ES-I3 (cell line): ENCODE results near the gene KCNQ1.

Experiments
- H3K36me3 ChIP-seq: 2 replicates; pipeline ENCODE4 v1.6.1; 2013; ENCODE audit warnings: mild to moderate bottlenecking, low read length, control low read depth, moderate library complexity; ENCODE audit not compliant: insufficient read depth
- H3K4me1 ChIP-seq: 2 replicates; pipeline ENCODE4 v1.6.1; 2013; ENCODE audit warnings: mild to moderate bottlenecking, control low read depth, low read length; ENCODE audit not compliant: insufficient read depth
- H3K9ac ChIP-seq: 2 replicates; pipeline ENCODE4 v1.6.1; 2013; ENCODE audit warnings: low read depth, mild to moderate bottlenecking, low read length, moderate library complexity
- H3K9me3 ChIP-seq: 2 replicates; pipeline ENCODE4 v1.6.1; 2013; ENCODE audit warnings: mild to moderate bottlenecking, low read length, moderate library complexity; ENCODE audit not compliant: control insufficient read depth, insufficient read depth

Gene KCNQ1

DNA sequence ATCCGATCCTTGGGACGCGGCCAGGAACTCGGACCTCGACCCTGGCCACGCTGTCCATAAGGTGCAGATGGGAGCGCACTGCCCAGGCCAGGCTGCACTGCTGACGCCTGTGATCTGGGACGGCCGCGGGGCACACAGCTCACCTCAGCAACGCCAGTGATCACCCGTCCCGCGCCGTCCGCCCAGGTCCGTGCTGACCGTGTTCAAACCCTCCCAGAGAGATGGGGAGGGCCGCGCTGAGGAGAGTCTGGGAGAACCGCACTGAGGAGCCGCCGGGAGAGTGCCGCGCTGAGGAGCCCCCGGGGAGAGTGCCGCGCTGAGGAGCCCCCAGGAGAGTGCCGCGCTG is 254.3 kb downstream of the KCNQ1 start:
- peaks cover 30% of the 10 kb centered on the region for H3K4me1 ChIP-seq
- H3K9ac ChIP-seq: peak overlapping the region; percentile 61
- no peaks in the 10 kb centered on the region for H3K9me3 ChIP-seq
- H3K36me3 ChIP-seq: no peaks in the 10 kb centered on the region

DNA sequence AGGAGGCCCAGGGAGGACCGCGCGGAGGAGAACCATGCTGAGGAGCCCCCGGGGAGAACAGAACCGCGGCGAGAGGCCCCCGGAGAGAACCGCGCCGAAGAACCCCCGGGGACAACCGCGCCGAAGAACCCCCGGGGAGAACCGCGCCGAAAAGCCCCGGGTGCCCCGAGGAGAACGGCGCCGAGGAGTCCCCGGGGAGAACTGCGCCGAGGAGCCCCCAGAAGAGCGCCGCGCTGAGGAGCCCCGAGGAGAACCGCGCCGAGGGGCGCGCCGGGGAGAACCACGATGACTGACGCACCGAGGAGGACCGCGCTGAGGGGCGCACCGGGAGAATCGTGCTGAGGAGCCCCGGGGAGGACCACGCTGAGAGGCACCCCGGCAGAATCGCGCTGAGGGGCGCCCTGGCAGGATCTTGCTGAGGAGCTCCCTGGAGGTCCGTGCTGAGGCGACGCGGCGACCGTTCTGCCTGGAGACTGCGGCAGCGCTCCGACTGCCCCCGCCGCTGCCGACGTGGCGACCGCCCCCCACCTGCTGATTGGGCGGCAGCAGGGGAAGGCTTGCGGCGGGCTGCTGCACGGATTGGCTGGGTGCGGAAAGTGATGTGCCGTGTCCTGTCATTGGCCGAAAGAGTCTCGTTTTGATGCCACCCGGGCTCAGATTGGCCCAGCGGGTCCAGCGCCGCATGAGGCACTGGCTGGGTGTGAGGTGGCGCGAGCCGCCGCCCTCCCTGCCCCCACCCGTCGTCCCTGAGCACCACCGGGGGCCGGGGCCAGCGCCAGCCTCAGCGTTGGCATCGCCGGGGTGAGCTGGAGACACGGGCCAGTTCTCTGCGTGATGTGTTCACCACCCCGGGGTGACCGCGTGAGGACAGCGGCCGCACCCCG is 255.0 kb downstream of the KCNQ1 start, which contains the start of gene KCNQ1OT1:
TSS of gene KCNQ1OT1 (minus strand) at position 464 of the 884 bp plus-strand sequence.
- H3K4me1 ChIP-seq: peaks cover 24% of the 10 kb centered on the region
- H3K9ac ChIP-seq: peak within 1 kb of the TSS; percentile 61
- no peaks in the 10 kb centered on the region for H3K9me3 ChIP-seq

GRCh38 chr11:2700415-2701211 is 255.8 kb downstream of the KCNQ1 start:
- H3K4me1 ChIP-seq: peaks cover 16% of the 10 kb centered on the region
- peak overlapping the region; percentile 45; the same call in 1 of the 2 replicates for H3K9ac ChIP-seq
- no peaks in the 10 kb centered on the region for H3K36me3 ChIP-seq
- H3K9me3 ChIP-seq: no peaks in the 10 kb centered on the region

More for the DNA sequence above, 255.0 kb downstream of the KCNQ1 start, which contains the start of gene KCNQ1OT1:
- H3K36me3 ChIP-seq: no peaks in the 10 kb centered on the region

DNA sequence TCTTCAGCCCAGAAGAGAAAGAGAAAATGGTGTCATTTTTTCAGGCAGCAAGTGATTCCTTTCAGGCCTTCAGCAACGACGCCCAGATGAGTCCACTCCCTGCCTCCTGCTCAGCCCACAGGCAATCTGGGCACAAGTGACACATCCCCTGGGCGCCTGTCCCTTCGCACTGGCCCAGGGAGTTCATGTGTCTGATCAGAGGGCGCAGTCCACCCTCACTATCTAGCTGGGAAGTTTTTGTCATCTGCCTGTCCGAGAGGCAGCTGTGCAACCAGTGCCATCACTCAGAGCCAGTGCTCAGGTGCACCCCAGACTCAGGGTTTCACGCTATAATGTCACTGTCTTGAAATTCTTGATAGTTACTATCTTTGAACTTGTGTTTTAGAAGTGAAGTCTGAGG is 256.4 kb downstream of the KCNQ1 start:
- Histone ChIP-seq H3K9me3 (peaks cover 2% of the 10 kb centered on the region; the same call in 1 of the 2 replicates), H3K4me1 (peaks cover 14% of the 10 kb centered on the region), H3K36me3 (no peaks in the 10 kb centered on the region), H3K9ac (no peak overlapping the region)

GRCh38 chr11:2701898-2702434 is 257.2 kb downstream of the KCNQ1 start:
- H3K9ac ChIP-seq: no peak overlapping the region
- peaks cover 9% of the 10 kb centered on the region for H3K9me3 ChIP-seq
- peaks cover 14% of the 10 kb centered on the region for H3K4me1 ChIP-seq
- H3K36me3 ChIP-seq: no peaks in the 10 kb centered on the region

- H3K36me3 ChIP-seq: no peaks in the 10 kb centered on the region
- no peak overlapping the region for H3K9ac ChIP-seq
- peaks cover 11% of the 10 kb centered on the region for H3K4me1 ChIP-seq
- H3K9me3 ChIP-seq: peaks cover 9% of the 10 kb centered on the region
Measured at GRCh38 chr11:2702771-2703362, 258.1 kb downstream of the KCNQ1 start.

DNA sequence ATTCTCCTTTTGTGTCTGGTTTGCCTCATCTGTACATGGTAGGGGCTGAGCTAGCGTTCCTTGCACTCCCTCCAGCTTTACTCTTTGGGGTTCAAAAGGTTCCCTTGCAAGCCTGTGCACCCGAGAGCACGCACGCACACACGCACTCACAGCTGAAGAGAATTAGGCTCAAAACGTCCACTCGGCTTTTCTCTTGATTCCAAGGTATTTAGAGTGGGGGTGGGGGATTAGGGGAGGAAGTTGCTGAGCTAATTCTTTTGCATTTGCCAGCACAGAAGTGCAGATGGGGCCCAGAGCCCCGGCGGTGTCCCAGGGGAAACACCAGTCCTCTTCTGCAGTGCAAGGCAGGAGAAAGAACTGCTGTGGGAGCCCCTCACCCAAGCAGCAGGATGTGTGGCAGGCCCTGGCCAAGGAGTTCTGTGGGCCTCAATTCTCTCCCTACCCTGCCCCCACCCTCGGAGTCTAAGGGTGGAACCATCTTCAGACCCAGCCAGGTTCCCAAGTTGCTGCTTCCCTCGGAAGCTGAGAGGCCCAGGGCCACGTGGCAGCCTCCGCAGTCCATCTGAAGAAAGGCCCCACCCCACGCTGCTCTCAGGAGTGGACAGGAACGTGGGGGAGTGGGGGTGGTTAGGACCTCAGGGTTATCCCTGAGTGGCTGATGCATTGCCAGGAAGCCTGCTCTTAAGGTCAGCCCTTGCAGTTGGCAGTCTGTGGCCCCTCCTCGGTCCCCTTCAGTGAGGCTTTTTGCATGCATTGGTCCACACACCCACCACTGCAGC is 258.7 kb downstream of the KCNQ1 start:
- peaks cover 10% of the 10 kb centered on the region for H3K4me1 ChIP-seq
- H3K9ac ChIP-seq: no peak overlapping the region
- no peaks in the 10 kb centered on the region for H3K36me3 ChIP-seq
- H3K9me3 ChIP-seq: peaks cover 9% of the 10 kb centered on the region

- H3K36me3 ChIP-seq: no peaks in the 10 kb centered on the region
- peaks cover 9% of the 10 kb centered on the region for H3K9me3 ChIP-seq
- H3K9ac ChIP-seq: no peak overlapping the region
- H3K4me1 ChIP-seq: peaks cover 10% of the 10 kb centered on the region
Measured at GRCh38 chr11:2704356-2704755, 259.5 kb downstream of the KCNQ1 start.

- no peak overlapping the region for H3K9ac ChIP-seq
Measured at GRCh38 chr11:2704896-2705606, 260.2 kb downstream of the KCNQ1 start.

DNA sequence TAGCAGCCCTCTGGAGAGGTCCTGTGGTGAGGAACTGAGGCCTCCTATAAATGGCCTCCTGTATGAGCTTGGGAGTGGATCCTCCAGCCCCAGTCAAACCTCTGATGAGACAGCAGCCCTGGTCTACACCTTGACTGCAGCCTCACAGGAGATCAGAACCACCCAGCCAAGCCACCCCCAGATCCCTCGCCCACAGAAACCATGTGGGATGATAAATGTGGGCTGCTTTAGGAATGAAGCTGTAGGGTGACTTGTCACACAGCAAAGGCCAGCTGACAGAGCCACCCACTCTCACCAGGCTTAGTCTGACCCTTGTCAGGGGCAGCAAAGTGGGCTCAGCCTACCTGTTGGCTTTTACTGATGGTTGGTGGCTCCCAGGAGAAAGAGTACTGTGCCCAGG is 261.5 kb downstream of the KCNQ1 start:
- Histone ChIP-seq H3K36me3 (no peaks in the 10 kb centered on the region), H3K4me1 (peaks cover 10% of the 10 kb centered on the region), H3K9me3 (peaks cover 13% of the 10 kb centered on the region), H3K9ac (no peak overlapping the region)

More at GRCh38 chr11:2704896-2705606, 260.2 kb downstream of the KCNQ1 start:
- Histone ChIP-seq H3K36me3 (no peaks in the 10 kb centered on the region), H3K4me1 (peaks cover 10% of the 10 kb centered on the region), H3K9me3 (peaks cover 9% of the 10 kb centered on the region)

- peaks cover 10% of the 10 kb centered on the region; the same call in 1 of the 2 replicates for H3K4me1 ChIP-seq
- peaks cover 13% of the 10 kb centered on the region for H3K9me3 ChIP-seq
- H3K36me3 ChIP-seq: no peaks in the 10 kb centered on the region
- H3K9ac ChIP-seq: no peak overlapping the region
Measured at GRCh38 chr11:2707736-2708135, 262.9 kb downstream of the KCNQ1 start.

- Histone ChIP-seq H3K9ac (no peak overlapping the region), H3K36me3 (no peaks in the 10 kb centered on the region), H3K4me1 (peaks cover 10% of the 10 kb centered on the region; the same call in 1 of the 2 replicates), H3K9me3 (peaks cover 13% of the 10 kb centered on the region)
Measured at GRCh38 chr11:2708151-2708581, 263.4 kb downstream of the KCNQ1 start.

DNA sequence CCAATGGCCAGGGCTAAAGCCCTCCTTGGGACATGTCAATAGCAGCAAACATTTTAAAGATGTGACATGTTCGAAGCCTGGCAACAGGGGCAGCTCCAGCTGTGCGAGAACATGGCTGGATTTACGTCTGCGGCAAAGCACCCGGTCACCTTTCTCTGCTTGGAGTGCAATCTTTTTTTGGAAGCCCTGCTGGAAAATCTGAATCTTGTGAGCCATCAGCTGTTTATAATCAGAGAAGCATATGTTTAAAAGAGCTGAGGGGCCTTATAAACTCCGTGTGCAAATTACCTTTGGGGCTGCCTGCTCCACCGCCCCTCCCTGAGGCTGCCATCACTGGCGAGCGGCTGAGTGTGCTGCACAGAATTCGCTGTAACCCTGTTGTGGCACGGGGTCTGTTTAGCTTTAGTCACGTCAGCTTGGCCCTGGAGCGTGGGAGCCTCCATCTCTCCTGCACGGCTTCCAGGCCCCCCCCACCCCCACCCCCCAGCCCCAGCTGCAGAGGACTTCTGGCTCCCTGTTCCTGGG is 264.0 kb downstream of the KCNQ1 start:
- no peak overlapping the region for H3K9ac ChIP-seq
- peaks cover 13% of the 10 kb centered on the region for H3K9me3 ChIP-seq
- H3K4me1 ChIP-seq: peaks cover 3% of the 10 kb centered on the region; the same call in 1 of the 2 replicates
- no peaks in the 10 kb centered on the region for H3K36me3 ChIP-seq
